ENCODE data around the gene NMNAT3. TPM values are rescaled to one million over a fixed set of nuclear protein-coding genes. Genes with fewer than 3 reads are reported as not detected.

Gene NMNAT3
- polyA plus RNA-seq, 2 of the 4 experiments (the other 2 are of a cell fraction), result 1.2 to 2.9 TPM

DNA sequence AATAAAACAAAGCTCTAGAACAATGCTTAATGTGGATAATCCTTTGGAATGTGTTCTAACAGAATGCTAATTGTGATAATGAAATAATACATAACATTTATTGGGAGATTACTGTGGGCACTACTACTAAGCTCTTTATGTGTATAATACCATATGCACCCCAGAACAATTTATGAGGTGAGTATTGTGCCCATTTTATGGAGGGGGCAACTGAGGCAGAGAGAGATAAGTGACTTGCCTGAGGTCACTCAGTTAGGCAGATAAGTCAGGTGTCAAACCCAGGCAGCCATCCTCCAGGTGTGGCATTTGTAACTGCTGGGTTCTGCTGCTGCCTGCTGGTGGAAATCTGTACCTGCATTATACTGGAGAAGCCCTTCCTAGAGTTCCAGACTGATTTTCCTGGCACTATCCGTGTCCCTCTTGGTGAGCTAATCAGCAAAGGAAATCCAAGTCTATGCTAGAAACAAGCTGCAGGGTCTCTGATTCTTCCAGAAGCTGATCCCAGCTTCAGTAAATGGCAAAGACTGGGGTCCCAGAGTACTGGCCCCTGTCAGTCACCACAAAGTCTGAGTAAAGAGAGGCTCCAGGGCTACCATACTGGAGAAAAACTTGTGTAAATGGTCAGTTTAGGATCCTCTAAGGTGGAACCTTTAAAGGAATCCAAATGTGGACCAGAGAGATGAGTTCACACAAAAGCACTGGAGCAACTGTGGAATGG, 115.7 kb downstream of the NMNAT3 start:
- WGBS (ENCODE audit: missing lambda C conversion rate), result no CpG with 5 or more reads among the region's 1 CpG

DNA sequence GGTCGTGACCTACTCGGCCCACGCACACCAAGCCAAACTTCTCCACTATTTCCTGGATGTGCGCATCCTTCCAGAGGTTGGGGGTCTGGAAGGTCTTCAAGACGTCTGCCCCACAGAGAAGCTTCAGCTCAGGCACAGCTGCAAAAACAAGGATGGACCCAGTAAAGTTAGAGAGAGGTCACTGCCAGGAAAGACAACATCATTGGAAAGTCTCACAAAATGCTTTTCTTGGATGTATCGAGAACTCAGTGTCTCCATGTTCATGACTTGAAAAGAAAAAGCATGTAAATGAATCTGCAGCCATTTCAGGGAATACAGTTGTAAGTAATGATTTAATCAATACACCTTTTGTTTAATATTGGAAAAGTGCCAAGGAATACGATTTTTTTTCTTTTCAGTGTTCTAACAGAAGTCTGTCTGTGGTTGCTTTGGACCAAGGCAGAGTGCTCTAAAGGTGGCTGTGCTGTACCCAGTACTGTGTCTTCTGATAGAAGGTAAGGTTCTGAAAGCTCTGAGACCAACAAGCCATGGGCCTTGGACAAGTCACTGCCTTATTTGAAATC, 116.4 kb downstream of the NMNAT3 start:
- Histone ChIP-seq H3K4me3 (no peak overlapping the region), H3K9me3 (no peaks in the 10 kb centered on the region), H3K27ac (no peak overlapping the region), H3K4me2 (no peak overlapping the region), H3K4me1 (no peaks in the 10 kb centered on the region)
- TF ChIP-seq RCOR1 (IDR thresholded peaks at IDR 0.05; ENCODE audit: low read depth, low read length) (no peak), MYC (IDR thresholded peaks at IDR 0.05; ENCODE audit: borderline replicate concordance, low read length) (no peak), ZC3H11A (IDR thresholded peaks at IDR 0.05) (no peak), REST (IDR thresholded peaks at IDR 0.05) (no peak)
- no peak for FAIRE-seq
- no peak for ATAC-seq
- 41% methylated on average over 5 of the region's 7 CpGs for WGBS (ENCODE audit: missing lambda C conversion rate)
- ChIA-PET POLR2A (no interaction called here), CTCF (interaction anchor here (0.8 to 4.4 kb wide), 21 partner anchors 9 to 210 kb away, joined by 3 to 37 read pairs (median 4); partner anchors contain the start of genes RBP1 and RBP2)
- DNase-seq (ENCODE audit: low read depth in 1 of 2, low spot score in 1 of 2), result no peak

More for the DNA sequence above, 115.7 kb downstream of the NMNAT3 start:
- peak; percentile 80 to 89; a peak in 5 of 6 replicates for ATAC-seq
- TF ChIP-seq ZC3H11A (IDR thresholded peaks at IDR 0.05) (no peak), SMC3 (IDR thresholded peaks at IDR 0.05) (peak; percentile 59), RAD21 (conservative IDR thresholded peaks at IDR 0.05 in 1 of 2, IDR thresholded peaks at IDR 0.05 in 1 of 2) (peak; percentile 65 to 79)
- TF ChIP-seq, protein P1, sequence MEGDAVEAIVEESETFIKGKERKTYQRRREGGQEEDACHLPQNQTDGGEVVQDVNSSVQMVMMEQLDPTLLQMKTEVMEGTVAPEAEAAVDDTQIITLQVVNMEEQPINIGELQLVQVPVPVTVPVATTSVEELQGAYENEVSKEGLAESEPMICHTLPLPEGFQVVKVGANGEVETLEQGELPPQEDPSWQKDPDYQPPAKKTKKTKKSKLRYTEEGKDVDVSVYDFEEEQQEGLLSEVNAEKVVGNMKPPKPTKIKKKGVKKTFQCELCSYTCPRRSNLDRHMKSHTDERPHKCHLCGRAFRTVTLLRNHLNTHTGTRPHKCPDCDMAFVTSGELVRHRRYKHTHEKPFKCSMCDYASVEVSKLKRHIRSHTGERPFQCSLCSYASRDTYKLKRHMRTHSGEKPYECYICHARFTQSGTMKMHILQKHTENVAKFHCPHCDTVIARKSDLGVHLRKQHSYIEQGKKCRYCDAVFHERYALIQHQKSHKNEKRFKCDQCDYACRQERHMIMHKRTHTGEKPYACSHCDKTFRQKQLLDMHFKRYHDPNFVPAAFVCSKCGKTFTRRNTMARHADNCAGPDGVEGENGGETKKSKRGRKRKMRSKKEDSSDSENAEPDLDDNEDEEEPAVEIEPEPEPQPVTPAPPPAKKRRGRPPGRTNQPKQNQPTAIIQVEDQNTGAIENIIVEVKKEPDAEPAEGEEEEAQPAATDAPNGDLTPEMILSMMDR (IDR thresholded peaks at IDR 0.05), result peak; percentile 44
- ChIA-PET CTCF (interaction anchor here (0.6 to 4.4 kb wide), 28 partner anchors 8 to 211 kb away, joined by 3 to 37 read pairs (median 4); partner anchors contain the start of genes RBP1 and RBP2), POLR2A (no interaction called here)
- no peaks in the 10 kb centered on the region for H3K9me3 ChIP-seq
- H3K4me3 ChIP-seq, result no peak overlapping the region
- no peaks in the 10 kb centered on the region for H3K4me1 ChIP-seq
- no peak overlapping the region for H3K4me2 ChIP-seq
- DNase-seq (ENCODE audit: low read depth in 1 of 2, low spot score in 1 of 2), result peak; percentile 25 to 29
- H3K27ac ChIP-seq, result no peak overlapping the region
- FAIRE-seq, result no peak

GRCh38 chr3:139560411-139560810, 117.4 kb downstream of the NMNAT3 start:
- ATAC-seq, result no peak
- no peak for FAIRE-seq
- no peak for TF ChIP-seq REST (IDR thresholded peaks at IDR 0.05)
- no peak for TF ChIP-seq SREBF2 (IDR thresholded peaks at IDR 0.05)
- no peak for TF ChIP-seq MAZ (IDR thresholded peaks at IDR 0.05; ENCODE audit: borderline replicate concordance, low read depth, low read length)
- TF ChIP-seq NR3C1 (IDR thresholded peaks at IDR 0.05), result no peak
- TF ChIP-seq, protein P2, sequence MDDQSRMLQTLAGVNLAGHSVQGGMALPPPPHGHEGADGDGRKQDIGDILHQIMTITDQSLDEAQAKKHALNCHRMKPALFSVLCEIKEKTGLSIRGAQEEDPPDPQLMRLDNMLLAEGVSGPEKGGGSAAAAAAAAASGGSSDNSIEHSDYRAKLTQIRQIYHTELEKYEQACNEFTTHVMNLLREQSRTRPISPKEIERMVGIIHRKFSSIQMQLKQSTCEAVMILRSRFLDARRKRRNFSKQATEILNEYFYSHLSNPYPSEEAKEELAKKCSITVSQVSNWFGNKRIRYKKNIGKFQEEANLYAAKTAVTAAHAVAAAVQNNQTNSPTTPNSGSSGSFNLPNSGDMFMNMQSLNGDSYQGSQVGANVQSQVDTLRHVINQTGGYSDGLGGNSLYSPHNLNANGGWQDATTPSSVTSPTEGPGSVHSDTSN (IDR thresholded peaks at IDR 0.05), result no peak
- TF ChIP-seq ESRRA (IDR thresholded peaks at IDR 0.05; ENCODE audit: borderline replicate concordance, low read length), result no peak
- no peak for TF ChIP-seq FOXS1 (CRISPR knock-in tag; IDR thresholded peaks at IDR 0.05)
- TF ChIP-seq ZSCAN20 (CRISPR knock-in tag; IDR thresholded peaks at IDR 0.05), result no peak
- no peak for TF ChIP-seq MAX (IDR thresholded peaks at IDR 0.05)
- TF ChIP-seq, protein P1 (IDR thresholded peaks at IDR 0.05), result no peak
- TF ChIP-seq NPAS2 (CRISPR knock-in tag; IDR thresholded peaks at IDR 0.05; ENCODE audit: borderline replicate concordance), result no peak
- no peak for TF ChIP-seq SMC3 (IDR thresholded peaks at IDR 0.05)
- no peak for TF ChIP-seq CBX2 (IDR thresholded peaks at IDR 0.05; ENCODE audit: borderline replicate concordance, low read depth)

More at GRCh38 chr3:139560411-139560810, 117.4 kb downstream of the NMNAT3 start:
- ChIA-PET CTCF (interaction anchor here (1.0 to 4.4 kb wide), 3 partner anchors 37 to 132 kb away, joined by 3 to 37 read pairs (median 4); no protein-coding TSS in a partner anchor), POLR2A (no interaction called here)
- Histone ChIP-seq H3K9me3 (no peaks in the 10 kb centered on the region), H3K4me1 (no peaks in the 10 kb centered on the region), H3K4me2 (no peak overlapping the region), H3K4me3 (no peak overlapping the region), H3K27ac (no peak overlapping the region)
- DNase-seq (ENCODE audit: low read depth in 1 of 2, low spot score in 1 of 2), result no peak
- WGBS (ENCODE audit: missing lambda C conversion rate), result 43% methylated on average over 3 of the region's 3 CpGs

Measured in A549 (cell line).